HG03025 (cell line): ENCODE results near the gene BCL6.

ENCODE experiments used
- ATAC-seq: cut with Tn5 transposase; IDR thresholded peaks from one replicate; pipeline ENCODE4 v1.9.1; 2021; ENCODE audit warnings: mild to moderate bottlenecking, moderate library complexity; ENCODE audit not compliant: unreplicated experiment, low FRiP score

Gene BCL6

GRCh38 chr3:187721055-187721454 is 24.2 kb downstream of the BCL6 start:
- no peak for ATAC-seq

- ATAC-seq, result no peak
Measured at GRCh38 chr3:187720337-187720670, 25.0 kb downstream of the BCL6 start.

- no peak for ATAC-seq
Measured at GRCh38 chr3:187719628-187720336, 25.5 kb downstream of the BCL6 start.

GRCh38 chr3:187718802-187719201 is 26.5 kb downstream of the BCL6 start:
- ATAC-seq, result no peak

GRCh38 chr3:187717572-187717971 is 27.7 kb downstream of the BCL6 start:
- ATAC-seq, result no peak

GRCh38 chr3:187714404-187714979 is 30.8 kb downstream of the BCL6 start:
- ATAC-seq, result peak; percentile 82

GRCh38 chr3:187713504-187713903 is 31.8 kb downstream of the BCL6 start:
- no peak for ATAC-seq

GRCh38 chr3:187709155-187709554 is 36.1 kb downstream of the BCL6 start:
- no peak for ATAC-seq

- no peak for ATAC-seq
Measured at GRCh38 chr3:187708696-187709095, 36.6 kb downstream of the BCL6 start.

- ATAC-seq, result no peak
Measured at GRCh38 chr3:187706971-187707370, 38.3 kb downstream of the BCL6 start.

GRCh38 chr3:187705164-187705563 is 40.1 kb downstream of the BCL6 start:
- ATAC-seq, result no peak

- no peak for ATAC-seq
Measured at GRCh38 chr3:187702507-187703033, 42.7 kb downstream of the BCL6 start, which contains the start of gene RTP2. Gene RTP2, minus strand, starts transcription at chr3:187702557. Its CDS starts 429 bp downstream, at chr3:187702128.

GRCh38 chr3:187700249-187700648 is 45.0 kb downstream of the BCL6 start:
- no peak for ATAC-seq

GRCh38 chr3:187698499-187699399 is 46.5 kb downstream of the BCL6 start:
- ATAC-seq, result no peak

- ATAC-seq, result no peak
Measured at GRCh38 chr3:187696021-187696420, 49.2 kb downstream of the BCL6 start.

- no peak for ATAC-seq
Measured at GRCh38 chr3:187695449-187695848, 49.8 kb downstream of the BCL6 start.

GRCh38 chr3:187694801-187695200 is 50.5 kb downstream of the BCL6 start:
- ATAC-seq, result no peak

GRCh38 chr3:187693431-187693830 is 51.8 kb downstream of the BCL6 start:
- ATAC-seq, result no peak

GRCh38 chr3:187689984-187690383 is 55.3 kb downstream of the BCL6 start:
- no peak for ATAC-seq

GRCh38 chr3:187686621-187687273 is 58.5 kb downstream of the BCL6 start:
- no peak for ATAC-seq

GRCh38 chr3:187685948-187686347 is 59.3 kb downstream of the BCL6 start:
- no peak for ATAC-seq
